WI38 (cell line): ENCODE data around the gene KIAA1755.

Experiments
- H3K4me3 ChIP-seq: 2 replicates; pipeline ENCODE4 v1.5.1; 2011; ENCODE audit warnings: low read depth, mild to moderate bottlenecking, control low read depth, low read length
- CTCF ChIP-seq: IDR thresholded peaks from 2 replicates; pipeline ENCODE4 v1.5.1; 2012; ENCODE audit warnings: low read depth, mild to moderate bottlenecking, control low read depth, low read length

Gene KIAA1755

GRCh38 chr20:38278131-38278530 is 17.6 kb upstream of the KIAA1755 start:
- TF ChIP-seq CTCF: no peak
- H3K4me3 ChIP-seq: no peak overlapping the region

GRCh38 chr20:38277691-38278090 is 17.2 kb upstream of the KIAA1755 start:
- no peak for TF ChIP-seq CTCF
- H3K4me3 ChIP-seq: no peak overlapping the region

- H3K4me3 ChIP-seq: no peak overlapping the region
- TF ChIP-seq CTCF: no peak
These were observed 16.8 kb upstream of the KIAA1755 start for GRCh38 chr20:38277285-38277684.

GRCh38 chr20:38275815-38276550 is 15.4 kb upstream of the KIAA1755 start:
- no peak for TF ChIP-seq CTCF
- no peak overlapping the region for H3K4me3 ChIP-seq

GRCh38 chr20:38272961-38273360 is 12.4 kb upstream of the KIAA1755 start:
- no peak overlapping the region for H3K4me3 ChIP-seq
- no peak for TF ChIP-seq CTCF

- no peak overlapping the region for H3K4me3 ChIP-seq
- TF ChIP-seq CTCF: no peak
These were observed 11.9 kb upstream of the KIAA1755 start for GRCh38 chr20:38272398-38272797.

GRCh38 chr20:38271608-38272120 is 11.1 kb upstream of the KIAA1755 start:
- no peak overlapping the region for H3K4me3 ChIP-seq
- TF ChIP-seq CTCF: no peak
